PFSK-1 (cell line): ENCODE measurements around the gene SINHCAF.

ENCODE experiments used
- FOXP2 ChIP-seq: optimal IDR thresholded peaks from 2 replicates; pipeline ENCODE3; 2011; ENCODE audit warnings: borderline replicate concordance, control low read depth, inconsistent platforms; ENCODE audit not compliant: insufficient read depth; ENCODE audit errors: extremely low read length, extremely low read depth
- POLR2AphosphoS5 ChIP-seq: IDR thresholded peaks from 2 replicates; pipeline ENCODE4 v1.6.1; 2012; ENCODE audit warnings: low read depth, mild to moderate bottlenecking, control low read depth, low read length, moderate library complexity
- SIN3A ChIP-seq: IDR thresholded peaks from 2 replicates; pipeline ENCODE4 v1.6.1; 2012; ENCODE audit warnings: mild to moderate bottlenecking, low read length, moderate library complexity, borderline replicate concordance; ENCODE audit not compliant: insufficient read depth
- TAF1 ChIP-seq: IDR thresholded peaks from 2 replicates; pipeline ENCODE4 v1.6.1; 2012; ENCODE audit warnings: low read length, control low read depth, borderline replicate concordance; ENCODE audit not compliant: insufficient read depth
- TF ChIP-seq, protein P1 (sequence below), 2 experiments: IDR thresholded peaks; 2 replicates each; pipeline versions ENCODE4 v1.6.1 to v1.8.0; 2011 to 2012; ENCODE audit warnings: low read depth in 2 of 2, low read length in 2 of 2, control low read depth in 1 of 2, inconsistent platforms in 1 of 2, mild to moderate bottlenecking in 1 of 2, moderate library complexity in 1 of 2; ENCODE audit not compliant: insufficient read depth in 1 of 2

Gene SINHCAF

DNA sequence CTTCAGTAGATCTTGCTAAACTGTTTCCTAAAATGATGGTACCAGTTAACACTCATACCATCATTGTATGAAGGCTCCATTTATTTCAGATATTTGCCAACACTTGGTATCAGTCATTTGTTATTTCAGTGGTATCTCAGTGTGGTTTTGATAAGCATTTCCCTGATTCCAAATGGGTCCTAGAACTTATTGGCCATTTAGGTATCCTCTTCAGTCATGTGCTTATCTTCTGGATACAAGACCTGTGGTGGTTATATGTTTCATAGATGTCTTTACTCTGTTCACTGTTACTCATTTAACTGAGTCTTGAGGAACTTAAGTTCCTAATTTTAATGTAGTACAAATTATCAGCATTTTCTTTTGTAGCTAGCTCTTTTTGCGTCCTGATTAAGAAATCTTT lies 13.5 kb downstream of the SINHCAF start:
- TF ChIP-seq SIN3A = no peak
- TF ChIP-seq, protein P1, sequence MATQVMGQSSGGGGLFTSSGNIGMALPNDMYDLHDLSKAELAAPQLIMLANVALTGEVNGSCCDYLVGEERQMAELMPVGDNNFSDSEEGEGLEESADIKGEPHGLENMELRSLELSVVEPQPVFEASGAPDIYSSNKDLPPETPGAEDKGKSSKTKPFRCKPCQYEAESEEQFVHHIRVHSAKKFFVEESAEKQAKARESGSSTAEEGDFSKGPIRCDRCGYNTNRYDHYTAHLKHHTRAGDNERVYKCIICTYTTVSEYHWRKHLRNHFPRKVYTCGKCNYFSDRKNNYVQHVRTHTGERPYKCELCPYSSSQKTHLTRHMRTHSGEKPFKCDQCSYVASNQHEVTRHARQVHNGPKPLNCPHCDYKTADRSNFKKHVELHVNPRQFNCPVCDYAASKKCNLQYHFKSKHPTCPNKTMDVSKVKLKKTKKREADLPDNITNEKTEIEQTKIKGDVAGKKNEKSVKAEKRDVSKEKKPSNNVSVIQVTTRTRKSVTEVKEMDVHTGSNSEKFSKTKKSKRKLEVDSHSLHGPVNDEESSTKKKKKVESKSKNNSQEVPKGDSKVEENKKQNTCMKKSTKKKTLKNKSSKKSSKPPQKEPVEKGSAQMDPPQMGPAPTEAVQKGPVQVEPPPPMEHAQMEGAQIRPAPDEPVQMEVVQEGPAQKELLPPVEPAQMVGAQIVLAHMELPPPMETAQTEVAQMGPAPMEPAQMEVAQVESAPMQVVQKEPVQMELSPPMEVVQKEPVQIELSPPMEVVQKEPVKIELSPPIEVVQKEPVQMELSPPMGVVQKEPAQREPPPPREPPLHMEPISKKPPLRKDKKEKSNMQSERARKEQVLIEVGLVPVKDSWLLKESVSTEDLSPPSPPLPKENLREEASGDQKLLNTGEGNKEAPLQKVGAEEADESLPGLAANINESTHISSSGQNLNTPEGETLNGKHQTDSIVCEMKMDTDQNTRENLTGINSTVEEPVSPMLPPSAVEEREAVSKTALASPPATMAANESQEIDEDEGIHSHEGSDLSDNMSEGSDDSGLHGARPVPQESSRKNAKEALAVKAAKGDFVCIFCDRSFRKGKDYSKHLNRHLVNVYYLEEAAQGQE (IDR thresholded peaks at IDR 0.05; ENCODE audit: insufficient read depth in 1 of 2, low read depth in 2 of 2, low read length in 2 of 2) = no peak
- no peak for TF ChIP-seq POLR2AphosphoS5
- no peak for TF ChIP-seq TAF1
- no peak for TF ChIP-seq FOXP2

- TF ChIP-seq, protein P1 (IDR thresholded peaks at IDR 0.05; ENCODE audit: insufficient read depth in 1 of 2, low read depth in 2 of 2, low read length in 2 of 2) = no peak
- TF ChIP-seq TAF1 (no peak), FOXP2 (no peak), SIN3A (no peak), POLR2AphosphoS5 (no peak)
Observed at GRCh38 chr12:31311634-31312258, 14.2 kb downstream of the SINHCAF start.

- TF ChIP-seq TAF1 = no peak
- TF ChIP-seq, protein P1 (IDR thresholded peaks at IDR 0.05; ENCODE audit: insufficient read depth in 1 of 2, low read depth in 2 of 2, low read length in 2 of 2) = no peak
- no peak for TF ChIP-seq POLR2AphosphoS5
- TF ChIP-seq SIN3A = no peak
- no peak for TF ChIP-seq FOXP2
Observed at GRCh38 chr12:31310488-31310887, 15.5 kb downstream of the SINHCAF start.

GRCh38 chr12:31309279-31309678 lies 16.7 kb downstream of the SINHCAF start:
- TF ChIP-seq FOXP2 (no peak), POLR2AphosphoS5 (no peak), SIN3A (no peak), TAF1 (no peak)
- TF ChIP-seq, protein P1 (IDR thresholded peaks at IDR 0.05; ENCODE audit: insufficient read depth in 1 of 2, low read depth in 2 of 2, low read length in 2 of 2) = no peak
